K562 (cell line): ENCODE data around the gene CALU. TPM values are rescaled to one million over a fixed set of nuclear protein-coding genes. Genes with fewer than 3 reads are reported as not detected.
A peak's percentile ranks its signal among the peaks of the same experiment; 100 is the strongest.

ENCODE experiments used
- ATAC-seq: fragments of 200-7000 bp; cut with Tn5 transposase; 3 replicates; pipeline ENCODE4 v1.9.1; 2020; ENCODE audit warnings: moderate library complexity
- BruUV-seq: library from RNA; stranded (reverse); fragments of 400-500 nt; replicated peaks from 2 replicates; lab custom pipeline; 2021; lab: Mats Ljungman, UMichigan
- CTCF ChIA-PET: fragments of 300-600 bp; formaldehyde crosslinking; extraction: SDS; loops from one replicate; lab custom pipeline; 2021; ENCODE audit warnings: low intra/inter-chr PET ratio; lab: Yijun Ruan, JAX
- POLR2A ChIA-PET: fragments of 300-600, 350-650 bp; sonication (Branson Sonifier 250); formaldehyde crosslinking; extraction: SDS; loops from one replicate; lab custom pipeline; 2021; ENCODE audit warnings: antibody characterized with exemption, inconsistent platforms; lab: Yijun Ruan, JAX
- DNase-seq, 4 experiments: peaks; one replicate each; pipeline versions ENCODE4 v3.0.0 to v3.0.0-alpha.2; 2011 to 2018; ENCODE audit warnings: low spot score in 3 of 4, mixed read lengths in 3 of 4; ENCODE audit errors: extremely low read depth in 1 of 4
- FAIRE-seq: peaks from 2 replicates; lab custom pipeline; 2011; peaks lifted over from hg19 to GRCh38; lab: Jason Lieb, UNC
- H2AFZ ChIP-seq: 2 replicates; pipeline ENCODE4 v1.6.0; 2011; ENCODE audit warnings: low read depth, low read length, control low read depth, inconsistent platforms
- H3K27ac ChIP-seq: fragments of 200-600 bp; 3 replicates; pipeline ENCODE4 v1.8.0; 2011; ENCODE audit warnings: low read depth, mild to moderate bottlenecking, control low read depth, inconsistent platforms, low read length, moderate library complexity, mixed read lengths; ENCODE audit errors: extremely low read depth
- H3K27me3 ChIP-seq, 2 experiments: fragments of 300-600 bp in 1 of 2; 2 replicates in 1 of 2; 3 replicates in 1 of 2; pipeline versions ENCODE4 v1.6.0 to v1.8.0; 2011; ENCODE audit warnings: inconsistent platforms in 2 of 2, low read length in 2 of 2, mild to moderate bottlenecking in 1 of 2, mixed read lengths in 1 of 2, moderate library complexity in 1 of 2; ENCODE audit not compliant: control insufficient read depth in 2 of 2, insufficient read depth in 2 of 2
- H3K36me3 ChIP-seq: fragments of 300-600 bp; 3 replicates; pipeline ENCODE4 v1.8.0; 2011; ENCODE audit warnings: mild to moderate bottlenecking, low read length, inconsistent platforms; ENCODE audit not compliant: control insufficient read depth, insufficient read depth
- H3K4me1 ChIP-seq, 2 experiments: fragments of 200-600 bp in 1 of 2; replicated peaks in 1 of 2; 2 replicates in 1 of 2; 3 replicates in 1 of 2; pipeline versions ENCODE4 v1.5.1 to v1.8.0; 2011; ENCODE audit warnings: inconsistent platforms in 2 of 2, low read length in 2 of 2, mild to moderate bottlenecking in 1 of 2, mixed read lengths in 1 of 2, moderate library complexity in 1 of 2; ENCODE audit not compliant: control insufficient read depth in 2 of 2, insufficient read depth in 2 of 2
- H3K4me2 ChIP-seq: 2 replicates; pipeline ENCODE4 v1.6.1; 2011; ENCODE audit warnings: low read length, control low read depth, inconsistent platforms, mixed read lengths; ENCODE audit not compliant: insufficient read depth
- H3K4me3 ChIP-seq: fragments of 200-600 bp; sonication (generic), shearing (Covaris generic); 2 replicates; pipeline ENCODE4 v1.5.1; 2016; ENCODE audit warnings: control low read depth, inconsistent platforms
- H3K79me2 ChIP-seq: fragments of 200-600 bp; 3 replicates; pipeline ENCODE4 v1.8.0; 2011; ENCODE audit warnings: low read length, inconsistent platforms; ENCODE audit not compliant: control insufficient read depth, insufficient read depth
- H3K9ac ChIP-seq, 2 experiments: 2 replicates each; pipeline versions ENCODE4 v1.6.0 to v1.6.1; 2011; ENCODE audit warnings: low read depth in 2 of 2, low read length in 2 of 2, control low read depth in 1 of 2, inconsistent platforms in 1 of 2, mild to moderate bottlenecking in 1 of 2, mixed read lengths in 1 of 2; ENCODE audit not compliant: insufficient read depth in 1 of 2
- H3K9me1 ChIP-seq: one replicate; pipeline ENCODE4 v1.6.0; 2011; ENCODE audit warnings: inconsistent platforms, mild to moderate bottlenecking, low read length, moderate library complexity; ENCODE audit not compliant: control insufficient read depth, insufficient read depth
- H3K9me3 ChIP-seq: replicated peaks from 2 replicates; pipeline ENCODE4 v1.5.1; 2011; ENCODE audit warnings: low read depth, low read length, inconsistent platforms; ENCODE audit not compliant: control insufficient read depth, insufficient read depth
- H4K20me1 ChIP-seq: replicated peaks from 2 replicates; pipeline ENCODE4 v1.6.1; 2011; ENCODE audit warnings: low read length, inconsistent platforms, mixed read lengths; ENCODE audit not compliant: control insufficient read depth, insufficient read depth
- EHMT2 ChIP-seq: fragments of 450-650 bp; IDR thresholded peaks from 2 replicates; pipeline ENCODE4 v1.6.1; 2018; ENCODE audit warnings: antibody characterized with exemption
- ELF4 ChIP-seq: fragments of 450-650 bp; formaldehyde crosslinking; IDR thresholded peaks from 2 replicates; pipeline ENCODE4 v1.4.0; 2022; ENCODE audit warnings: missing genetic modification characterization
- GABPB2 ChIP-seq: fragments of 250-450 bp; sonication (Bioruptor Pico); conservative IDR thresholded peaks from 2 replicates; pipeline ENCODE4 v1.5.1; 2021; ENCODE audit warnings: mild to moderate bottlenecking
- HDAC1 ChIP-seq, 2 experiments: fragments of 450-650 bp; IDR thresholded peaks; 2 replicates each; pipeline ENCODE4 v1.6.1; 2016 to 2017; ENCODE audit warnings: inconsistent platforms in 1 of 2, mild to moderate bottlenecking in 1 of 2, moderate library complexity in 1 of 2
- NFIC ChIP-seq: fragments of 450-650 bp; IDR thresholded peaks from 2 replicates; pipeline ENCODE4 v1.6.1; 2017; ENCODE audit warnings: mild to moderate bottlenecking, inconsistent platforms
- POLR2B ChIP-seq: fragments of 450-650 bp; IDR thresholded peaks from 2 replicates; pipeline ENCODE4 v1.6.1; 2018; ENCODE audit warnings: low read depth; ENCODE audit not compliant: partially characterized antibody
- SUPT5H ChIP-seq: fragments of 450-650 bp; IDR thresholded peaks from 2 replicates; pipeline ENCODE4 v1.6.1; 2016
- ZBTB26 ChIP-seq: fragments of 450-650 bp; formaldehyde crosslinking; IDR thresholded peaks from 2 replicates; pipeline ENCODE4 v1.4.0; 2022; ENCODE audit warnings: missing genetic modification characterization
- ZNF12 ChIP-seq: sonication (generic); formaldehyde crosslinking; IDR thresholded peaks from 2 replicates; pipeline ENCODE4 v1.4.0; 2020; ENCODE audit warnings: mild to moderate bottlenecking, missing genetic modification reagents
- ZNF408 ChIP-seq: fragments of 250-450 bp; sonication (Bioruptor Pico); IDR thresholded peaks from 2 replicates; pipeline ENCODE4 v1.4.0; 2020; ENCODE audit warnings: low read depth, mild to moderate bottlenecking, moderate library complexity
- WGBS: fragments of 100-300 bp; shearing (Covaris generic); methylation state at CpG from one replicate; pipeline ENCODE4 v1.1.6; 2016; ENCODE audit warnings: low coverage, mixed read lengths; ENCODE audit not compliant: insufficient coverage; ENCODE audit errors: missing lambda C conversion rate; 5-methylcytosine and 5-hydroxymethylcytosine counted together
- in situ Hi-C: fragments of 300-500 bp; cut with MboI; formaldehyde crosslinking; loops from 4 replicates; pipeline ENCODE4 v1.15.0; 2018; ENCODE audit warnings: inconsistent platforms, mixed read lengths
- intact Hi-C: fragments of 100-400 bp; cut with micrococcal nuclease; formaldehyde crosslinking; loops from 2 replicates; pipeline ENCODE4 v1.14.2; 2022
- polyA plus RNA-seq, 8 experiments: library from polyadenylated mRNA; depleted of rRNA in 4 of 8; stranded (reverse) in 5 of 8; unstranded in 3 of 8; fragments of >200 nt; fragmentation: Nextera tagmentation in 2 of 8; fragmentation: Illumina TruSeq in 1 of 8; extraction: Ambion mirVana in 2 of 8; extraction: Trizol in 1 of 8; gene quantifications; 2 replicates each; pipeline versions ENCODE4 v1.2.1 to v1.2.3, GENCODE V29; 2011 to 2014; ENCODE audit warnings: inconsistent platforms in 1 of 8, missing spikeins in 1 of 8
- total RNA-seq, 7 experiments: library from RNA; depleted of rRNA in 6 of 7; stranded (reverse); fragments of >200 nt in 6 of 7; fragmentation: Illumina TruSeq in 2 of 7; extraction: Trizol in 2 of 7; gene quantifications; 2 replicates each; pipeline versions ENCODE4 v1.2.1 to v1.2.3, GENCODE V29; 2011 to 2021; ENCODE audit warnings: low replicate concordance in 1 of 7
- TF ChIP-seq, protein P1 (sequence below): fragments of 450-650 bp; IDR thresholded peaks from 2 replicates; pipeline ENCODE4 v1.6.1; 2016

The CALU gene
- total and polyA plus RNA-seq, 9 of the 15 experiments (the other 6 are each of a cell fraction or from before 2014, with no cell fraction given) = 166 to 286 (median 215) TPM

- ATAC-seq (no peak), FAIRE-seq (no peak), DNase-seq (no peak)
- in situ Hi-C loops (no loop called here), intact Hi-C loops (no loop called here)
- Histone ChIP-seq H3K4me2 (no peak overlapping the region; the same call in 1 of the 2 replicates), H3K36me3 (peaks cover 86% of the 10 kb centered on the region), H3K27ac (no peak overlapping the region), H3K9me3 (no peaks in the 10 kb centered on the region), H3K4me1 (peaks cover 10 to 46% of the 10 kb centered on the region in 2 experiments), H3K79me2 (peaks cover 100% of the 10 kb centered on the region), H4K20me1 (peaks cover 77% of the 10 kb centered on the region), H3K9ac (no peak overlapping the region; a peak in 1 of 4 replicates), H3K27me3 (no peaks in the 10 kb centered on the region), H2AFZ (no peak overlapping the region), H3K9me1 (peaks cover 5% of the 10 kb centered on the region), H3K4me3 (no peak overlapping the region)
- ChIA-PET CTCF (no interaction called here), POLR2A (interaction anchor here (1.0 kb wide), 1 partner anchor 12 kb away, joined by 3 read pairs; no protein-coding TSS in a partner anchor)
- WGBS = 50% methylated on average over 2 of the region's 2 CpGs
- no TSS peak for BruUV-seq
- peak; percentile 11; the same call in 1 of the 2 replicates for TF ChIP-seq EHMT2
- TF ChIP-seq ZNF12 (CRISPR knock-in tag) = no peak
- TF ChIP-seq GABPB2 (CRISPR knock-in tag) = no peak
- 0 out of 2 replicates have a peak, but pooled peaks have one; percentile 9 for TF ChIP-seq NFIC
- TF ChIP-seq POLR2B = peak; percentile 42
- no peak for TF ChIP-seq ZNF408 (CRISPR knock-in tag)
- TF ChIP-seq, protein P1, sequence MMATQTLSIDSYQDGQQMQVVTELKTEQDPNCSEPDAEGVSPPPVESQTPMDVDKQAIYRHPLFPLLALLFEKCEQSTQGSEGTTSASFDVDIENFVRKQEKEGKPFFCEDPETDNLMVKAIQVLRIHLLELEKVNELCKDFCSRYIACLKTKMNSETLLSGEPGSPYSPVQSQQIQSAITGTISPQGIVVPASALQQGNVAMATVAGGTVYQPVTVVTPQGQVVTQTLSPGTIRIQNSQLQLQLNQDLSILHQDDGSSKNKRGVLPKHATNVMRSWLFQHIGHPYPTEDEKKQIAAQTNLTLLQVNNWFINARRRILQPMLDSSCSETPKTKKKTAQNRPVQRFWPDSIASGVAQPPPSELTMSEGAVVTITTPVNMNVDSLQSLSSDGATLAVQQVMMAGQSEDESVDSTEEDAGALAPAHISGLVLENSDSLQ = peak; percentile 24; the same call in 1 of the 2 replicates
- TF ChIP-seq ZBTB26 (CRISPR knock-in tag) = 0 out of 2 replicates have a peak, but pooled peaks have one; percentile 31
- 0 out of 2 replicates have a peak, but pooled peaks have one; percentile 7 for TF ChIP-seq ELF4
- peak; percentile 47 for TF ChIP-seq SUPT5H
- peak in 1 of 2 experiments; percentile 34; a peak in 1 of 4 replicates for TF ChIP-seq HDAC1 (IDR thresholded peaks at IDR 0.05)
Measured at GRCh38 chr7:128744366-128744905, 5.3 kb downstream of the CALU start.
